Hippocampal formation (tissue), 2 donors: ENCODE results near the gene IGFBP4.
A peak's percentile ranks its signal among the peaks of the same experiment; 100 is the strongest.
"Not testable (repeated sequence)": the region's sequence is repeated elsewhere in the genome, so short reads cannot be mapped to it uniquely, and the experiment has no call there.

Source experiments
- DNase-seq, 2 donors: peaks; one replicate each; lab custom pipeline; 2025; lab: John Stamatoyannopoulos, UW

IGFBP4 gene

GRCh38 chr17:40443196-40443987, at the start of gene IGFBP4:
Gene IGFBP4, plus strand, starts transcription at chr17:40443450. Its CDS starts 286 bp downstream, at chr17:40443736.
- peak in 1 of 2 donors; percentile 41 for DNase-seq

- peak in 1 of 2 donors; percentile 6 for DNase-seq
Measured at GRCh38 chr17:40399185-40399584, 44.1 kb upstream of the IGFBP4 start.

- DNase-seq: no peak
Measured at GRCh38 chr17:40402668-40403067, 40.6 kb upstream of the IGFBP4 start.

- no peak for DNase-seq
Measured at GRCh38 chr17:40404003-40404402, 39.2 kb upstream of the IGFBP4 start.

GRCh38 chr17:40407460-40407859, 35.8 kb upstream of the IGFBP4 start:
- DNase-seq: no peak

- DNase-seq: not testable (repeated sequence)
Measured at GRCh38 chr17:40409540-40409939, 33.7 kb upstream of the IGFBP4 start.

- DNase-seq: no peak
Measured at GRCh38 chr17:40410082-40410481, 33.2 kb upstream of the IGFBP4 start.

GRCh38 chr17:40411821-40412220, 31.4 kb upstream of the IGFBP4 start:
- no peak for DNase-seq

GRCh38 chr17:40412880-40413279, 30.4 kb upstream of the IGFBP4 start:
- no peak for DNase-seq

GRCh38 chr17:40414312-40414711, 28.9 kb upstream of the IGFBP4 start:
- not testable (repeated sequence) for DNase-seq

- peak in 1 of 2 donors; percentile 6 for DNase-seq
Measured at GRCh38 chr17:40415390-40415789, 27.9 kb upstream of the IGFBP4 start.

- DNase-seq: no peak
Measured at GRCh38 chr17:40416671-40417070, 26.6 kb upstream of the IGFBP4 start.

- DNase-seq: no peak
Measured at GRCh38 chr17:40417258-40417608, 26.0 kb upstream of the IGFBP4 start.

- peak; percentile 96 to 98 for DNase-seq
Measured at GRCh38 chr17:40417609-40418427, 25.4 kb upstream of the IGFBP4 start, which contains the start of gene TOP2A. Gene TOP2A, minus strand, starts transcription at chr17:40417896. Its CDS starts 105 bp downstream, at chr17:40417791.

GRCh38 chr17:40418428-40418706, 24.9 kb upstream of the IGFBP4 start:
- no peak for DNase-seq

- DNase-seq: no peak
Measured at GRCh38 chr17:40419559-40420331, 23.5 kb upstream of the IGFBP4 start.

GRCh38 chr17:40422990-40423633, 20.1 kb upstream of the IGFBP4 start:
- no peak for DNase-seq

GRCh38 chr17:40425741-40426140, 17.5 kb upstream of the IGFBP4 start:
- no peak for DNase-seq

- no peak for DNase-seq
Measured at GRCh38 chr17:40427002-40427491, 16.2 kb upstream of the IGFBP4 start.

GRCh38 chr17:40430272-40431230, 12.7 kb upstream of the IGFBP4 start:
- no peak for DNase-seq

GRCh38 chr17:40431231-40431602, 12.0 kb upstream of the IGFBP4 start:
- no peak for DNase-seq
